Panc1 (cell line): ENCODE data around the gene OR6N1.

Experiments
- POLR2AphosphoS5 ChIP-seq: IDR thresholded peaks from 2 replicates; pipeline ENCODE4 v1.6.1; 2012; ENCODE audit warnings: mild to moderate bottlenecking, low read depth, low read length, moderate library complexity
- TF ChIP-seq, protein P1 (sequence below): fragments of 450-650 bp; IDR thresholded peaks from 2 replicates; pipeline ENCODE4 v1.5.1; 2017; ENCODE audit warnings: mild to moderate bottlenecking

DNA sequence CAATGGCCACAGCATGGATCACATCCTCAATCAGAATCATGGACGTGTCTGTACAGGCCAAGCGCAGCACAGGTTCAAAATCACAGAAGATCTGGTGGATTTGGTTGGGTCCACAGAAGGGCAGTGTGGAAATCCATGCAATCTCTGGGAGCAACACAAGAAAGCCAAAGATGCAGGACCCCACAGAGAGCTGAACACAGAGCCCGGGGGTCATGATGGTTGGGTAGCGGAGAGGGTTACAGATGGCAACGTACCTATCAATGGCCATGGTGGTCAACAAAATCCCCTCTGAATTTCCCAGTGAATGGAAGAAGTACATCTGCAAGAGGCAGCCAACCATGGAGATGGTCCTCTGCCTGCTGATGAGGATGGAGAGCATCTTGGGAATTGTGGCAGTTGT is 47.6 kb downstream of the OR6N1 start:
- TF ChIP-seq, protein P1, sequence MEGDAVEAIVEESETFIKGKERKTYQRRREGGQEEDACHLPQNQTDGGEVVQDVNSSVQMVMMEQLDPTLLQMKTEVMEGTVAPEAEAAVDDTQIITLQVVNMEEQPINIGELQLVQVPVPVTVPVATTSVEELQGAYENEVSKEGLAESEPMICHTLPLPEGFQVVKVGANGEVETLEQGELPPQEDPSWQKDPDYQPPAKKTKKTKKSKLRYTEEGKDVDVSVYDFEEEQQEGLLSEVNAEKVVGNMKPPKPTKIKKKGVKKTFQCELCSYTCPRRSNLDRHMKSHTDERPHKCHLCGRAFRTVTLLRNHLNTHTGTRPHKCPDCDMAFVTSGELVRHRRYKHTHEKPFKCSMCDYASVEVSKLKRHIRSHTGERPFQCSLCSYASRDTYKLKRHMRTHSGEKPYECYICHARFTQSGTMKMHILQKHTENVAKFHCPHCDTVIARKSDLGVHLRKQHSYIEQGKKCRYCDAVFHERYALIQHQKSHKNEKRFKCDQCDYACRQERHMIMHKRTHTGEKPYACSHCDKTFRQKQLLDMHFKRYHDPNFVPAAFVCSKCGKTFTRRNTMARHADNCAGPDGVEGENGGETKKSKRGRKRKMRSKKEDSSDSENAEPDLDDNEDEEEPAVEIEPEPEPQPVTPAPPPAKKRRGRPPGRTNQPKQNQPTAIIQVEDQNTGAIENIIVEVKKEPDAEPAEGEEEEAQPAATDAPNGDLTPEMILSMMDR, result no peak
- no peak for TF ChIP-seq POLR2AphosphoS5
